GM23338 (cell line): Measurements from ENCODE around the gene NOTCH1. TPM values are rescaled to one million over a fixed set of nuclear protein-coding genes. Genes with fewer than 3 reads are reported as not detected.

Source experiments
- EZH2 ChIP-seq: fragments of 200-600 bp; sonication (generic); IDR thresholded peaks from one replicate; pipeline ENCODE4 v1.8.0; 2017; ENCODE audit warnings: antibody characterized with exemption, mild to moderate bottlenecking, low read depth; ENCODE audit not compliant: unreplicated experiment
- EZH2phosphoT487 ChIP-seq: fragments of 200-600 bp; sonication (generic); IDR thresholded peaks from one replicate; pipeline ENCODE4 v1.8.1; 2018; ENCODE audit warnings: antibody characterized with exemption; ENCODE audit not compliant: unreplicated experiment
- NANOG ChIP-seq: IDR thresholded peaks from 2 replicates; pipeline ENCODE4 v1.6.1; 2016; ENCODE audit warnings: antibody characterized with exemption, borderline replicate concordance
- POLR2AphosphoS5 ChIP-seq: IDR thresholded peaks from 2 replicates; pipeline ENCODE4 v1.6.1; 2016; ENCODE audit warnings: antibody characterized with exemption, low read depth
- REST ChIP-seq: IDR thresholded peaks from one replicate; pipeline ENCODE4 v1.6.1; 2018; ENCODE audit warnings: antibody characterized with exemption; ENCODE audit not compliant: unreplicated experiment
- STAT1 ChIP-seq: IDR thresholded peaks from one replicate; pipeline ENCODE4 v1.6.1; 2016; ENCODE audit warnings: antibody characterized with exemption; ENCODE audit not compliant: unreplicated experiment
- ZNF462 ChIP-seq: fragments of 250-450 bp; sonication (Bioruptor Pico); IDR thresholded peaks from 2 replicates; pipeline ENCODE4 v1.5.0; 2020; ENCODE audit warnings: mild to moderate bottlenecking, moderate library complexity
- polyA plus RNA-seq: library from polyadenylated mRNA; unstranded; fragments of >200 nt; fragmentation: Nextera tagmentation; extraction: Ambion mirVana; gene quantifications from 2 replicates; pipeline ENCODE4 v1.2.1, GENCODE V29; 2016
- total RNA-seq: library from RNA; depleted of rRNA; stranded (reverse); fragments of >200 nt; shearing (Covaris generic); gene quantifications from 2 replicates; pipeline ENCODE4 v1.2.3, GENCODE V29; 2014
- TF ChIP-seq, protein P1 (sequence below), 2 experiments: fragments of 200-600 bp in 1 of 2; sonication (generic) in 1 of 2; conservative IDR thresholded peaks; 2 replicates each; pipeline versions ENCODE4 v1.5.1 to v1.6.1; 2016 to 2017; ENCODE audit warnings: antibody characterized with exemption in 2 of 2, low read depth in 2 of 2, mild to moderate bottlenecking in 2 of 2, moderate library complexity in 1 of 2

The NOTCH1 gene
- total and polyA plus RNA-seq, 2 experiments from 2014 or later, result 9.9 to 97.2 TPM

- no peak for TF ChIP-seq ZNF462 (CRISPR knock-in tag)
- TF ChIP-seq POLR2AphosphoS5, result no peak
- no peak for TF ChIP-seq STAT1
- TF ChIP-seq REST, result no peak
- no peak for TF ChIP-seq EZH2
- no peak for TF ChIP-seq EZH2phosphoT487
- TF ChIP-seq, protein P1, sequence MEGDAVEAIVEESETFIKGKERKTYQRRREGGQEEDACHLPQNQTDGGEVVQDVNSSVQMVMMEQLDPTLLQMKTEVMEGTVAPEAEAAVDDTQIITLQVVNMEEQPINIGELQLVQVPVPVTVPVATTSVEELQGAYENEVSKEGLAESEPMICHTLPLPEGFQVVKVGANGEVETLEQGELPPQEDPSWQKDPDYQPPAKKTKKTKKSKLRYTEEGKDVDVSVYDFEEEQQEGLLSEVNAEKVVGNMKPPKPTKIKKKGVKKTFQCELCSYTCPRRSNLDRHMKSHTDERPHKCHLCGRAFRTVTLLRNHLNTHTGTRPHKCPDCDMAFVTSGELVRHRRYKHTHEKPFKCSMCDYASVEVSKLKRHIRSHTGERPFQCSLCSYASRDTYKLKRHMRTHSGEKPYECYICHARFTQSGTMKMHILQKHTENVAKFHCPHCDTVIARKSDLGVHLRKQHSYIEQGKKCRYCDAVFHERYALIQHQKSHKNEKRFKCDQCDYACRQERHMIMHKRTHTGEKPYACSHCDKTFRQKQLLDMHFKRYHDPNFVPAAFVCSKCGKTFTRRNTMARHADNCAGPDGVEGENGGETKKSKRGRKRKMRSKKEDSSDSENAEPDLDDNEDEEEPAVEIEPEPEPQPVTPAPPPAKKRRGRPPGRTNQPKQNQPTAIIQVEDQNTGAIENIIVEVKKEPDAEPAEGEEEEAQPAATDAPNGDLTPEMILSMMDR (conservative IDR thresholded peaks at IDR 0.05; ENCODE audit: low read depth in 2 of 2), result no peak
- TF ChIP-seq NANOG, result no peak
Observed at GRCh38 chr9:136494012-136494411, 51.8 kb downstream of the NOTCH1 start (continued).
